Lower leg skin (tissue), 4 donors: ENCODE data around the gene BUD13. TPM values are rescaled to one million over a fixed set of nuclear protein-coding genes. Genes with fewer than 3 reads are reported as not detected.

ENCODE experiments used
- DNase-seq, 2 donors: peaks; one replicate each; pipeline ENCODE4 v3.0.0-alpha.2; 2019; ENCODE audit warnings: low spot score in 2 of 2
- H3K4me3 ChIP-seq: fragments of 200-600 bp; sonication (generic); 2 replicates; pipeline ENCODE4 v1.5.1; 2017; ENCODE audit warnings: mild to moderate bottlenecking, low read depth; ENCODE audit not compliant: poor library complexity, severe bottlenecking
- CTCF ChIP-seq, 3 donors: fragments of 450-650 bp; IDR thresholded peaks; one replicate each; pipeline ENCODE4 v1.5.1; 2016; ENCODE audit warnings: antibody characterized with exemption in 3 of 3, mild to moderate bottlenecking in 3 of 3, moderate library complexity in 2 of 3
- POLR2A ChIP-seq, 2 donors: fragments of 450-650 bp; IDR thresholded peaks; one replicate each; pipeline ENCODE4 v1.6.1; 2016 to 2017; ENCODE audit warnings: antibody characterized with exemption in 2 of 2, mild to moderate bottlenecking in 1 of 2, moderate library complexity in 1 of 2
- WGBS, 2 donors: methylation state at CpG; one replicate each; pipeline ENCODE4 v1.1.5; 2018; 5-methylcytosine and 5-hydroxymethylcytosine counted together
- intact Hi-C: fragments of 100-400 bp; cut with DNase I; formaldehyde crosslinking; loops from one replicate; pipeline ENCODE4 v1.15.0; 2023; ENCODE audit warnings: low total_unique reads
- total RNA-seq, 4 donors: library from RNA; depleted of rRNA; stranded (reverse); fragments of >200 nt; gene quantifications; one replicate each; pipeline ENCODE4 v1.1.0, GENCODE V29; 2016

Gene BUD13
- total RNA-seq, 4 donors from 2014 or later: 13.8 to 17.2 (median 15.8) TPM

- intact Hi-C loops: no loop called here
- no peak for DNase-seq
- TF ChIP-seq POLR2A (IDR thresholded peaks at IDR 0.05): no peak
- no peak for TF ChIP-seq CTCF (IDR thresholded peaks at IDR 0.05)
- 90 to 96% methylated on average over 2 of the region's 2 CpGs for WGBS, 2 donors
- no peak overlapping the region for H3K4me3 ChIP-seq
Measured at GRCh38 chr11:116750070-116750718, 22.6 kb downstream of the BUD13 start.

GRCh38 chr11:116742104-116742503, 30.7 kb downstream of the BUD13 start:
- TF ChIP-seq POLR2A (IDR thresholded peaks at IDR 0.05): no peak
- TF ChIP-seq CTCF (IDR thresholded peaks at IDR 0.05): no peak
- intact Hi-C loops: no loop called here
- WGBS, 2 donors: 83 to 85% methylated on average over 6 of the region's 6 CpGs
- DNase-seq: peak in 1 of 2 donors; percentile 40
- no peak overlapping the region for H3K4me3 ChIP-seq

- H3K4me3 ChIP-seq: no peak overlapping the region
- DNase-seq: peak in 1 of 2 donors; percentile 74
- intact Hi-C loops: no loop called here
- no peak for TF ChIP-seq CTCF (IDR thresholded peaks at IDR 0.05)
- TF ChIP-seq POLR2A (IDR thresholded peaks at IDR 0.05): no peak
- 62 to 78% methylated on average over 4 of the region's 4 CpGs for WGBS, 2 donors
Measured at GRCh38 chr11:116740741-116741140, 32.0 kb downstream of the BUD13 start.

- H3K4me3 ChIP-seq: no peak overlapping the region
- 65 to 79% methylated on average over 2 of the region's 2 CpGs for whole genome bisulfite sequencing, 2 donors
- peak in 1 of 2 donors; percentile 12 for DNase-seq
- TF ChIP-seq CTCF (IDR thresholded peaks at IDR 0.05): no peak
- no peak for TF ChIP-seq POLR2A (IDR thresholded peaks at IDR 0.05)
- intact Hi-C loops: no loop called here
Measured at GRCh38 chr11:116738975-116739374, 33.8 kb downstream of the BUD13 start.

GRCh38 chr11:116736763-116737162, 36.0 kb downstream of the BUD13 start:
- H3K4me3 ChIP-seq: no peak overlapping the region
- DNase-seq: no peak
- no peak for TF ChIP-seq POLR2A (IDR thresholded peaks at IDR 0.05)
- TF ChIP-seq CTCF (IDR thresholded peaks at IDR 0.05): no peak
- 88 to 99% methylated on average over 3 of the region's 3 CpGs for WGBS, 2 donors
- intact Hi-C loops: no loop called here
